GM21381 (cell line): Measurements from ENCODE around the gene PLEKHO2.
A peak's percentile ranks its signal among the peaks of the same experiment; 100 is the strongest.

ENCODE experiments used
- ATAC-seq: cut with Tn5 transposase; IDR thresholded peaks from one replicate; pipeline ENCODE4 v1.9.1; 2021; ENCODE audit warnings: mild to moderate bottlenecking, moderate library complexity; ENCODE audit not compliant: unreplicated experiment

Gene PLEKHO2

DNA sequence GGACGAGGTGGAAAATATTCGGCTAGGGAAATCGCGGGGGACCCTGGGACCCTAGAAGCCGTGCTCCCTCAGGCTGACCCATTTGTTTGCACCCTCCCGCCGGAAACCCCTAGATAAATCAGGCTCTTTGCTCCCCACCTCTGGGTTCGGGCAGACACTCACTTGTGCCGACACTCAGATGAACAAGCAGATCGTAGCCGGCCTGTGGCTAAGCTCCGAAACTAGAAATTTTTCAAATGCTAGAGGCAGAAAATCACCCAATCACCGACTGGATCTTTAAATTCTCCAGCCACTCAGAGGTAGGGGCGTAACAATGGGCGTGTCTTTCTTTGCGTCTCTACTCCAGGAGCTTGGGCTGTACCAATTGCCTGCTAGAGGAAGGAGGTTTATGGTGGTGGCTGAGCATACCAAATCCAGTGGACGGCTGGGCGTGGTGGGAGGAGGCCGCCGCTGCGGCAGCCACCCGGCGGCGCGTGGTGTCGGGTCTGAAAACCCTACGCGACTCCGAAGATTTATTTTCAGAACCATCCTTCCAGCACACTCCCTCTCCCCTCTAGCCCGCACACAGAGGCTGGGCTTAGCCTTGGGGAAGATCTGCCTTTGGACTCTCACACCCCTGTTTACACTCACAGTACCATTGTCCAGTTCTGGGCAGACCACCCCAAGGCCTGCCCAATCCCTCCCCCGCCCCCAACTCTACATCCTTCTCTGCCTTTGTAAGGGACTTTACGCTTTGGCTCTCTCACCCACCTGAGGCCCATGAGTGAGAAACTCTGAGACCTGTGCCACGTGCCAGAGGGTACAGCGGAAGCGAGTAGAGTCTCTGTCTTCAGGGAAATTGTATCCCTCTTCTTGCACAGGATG lies 16.1 kb upstream of the PLEKHO2 start, which contains the start of gene PIF1:
Gene PIF1, minus strand, starts transcription at position 217 of the 864 bp plus-strand sequence. CDS start 1,312 bp downstream, outside the sequence.
- ATAC-seq = peak; percentile 83

DNA sequence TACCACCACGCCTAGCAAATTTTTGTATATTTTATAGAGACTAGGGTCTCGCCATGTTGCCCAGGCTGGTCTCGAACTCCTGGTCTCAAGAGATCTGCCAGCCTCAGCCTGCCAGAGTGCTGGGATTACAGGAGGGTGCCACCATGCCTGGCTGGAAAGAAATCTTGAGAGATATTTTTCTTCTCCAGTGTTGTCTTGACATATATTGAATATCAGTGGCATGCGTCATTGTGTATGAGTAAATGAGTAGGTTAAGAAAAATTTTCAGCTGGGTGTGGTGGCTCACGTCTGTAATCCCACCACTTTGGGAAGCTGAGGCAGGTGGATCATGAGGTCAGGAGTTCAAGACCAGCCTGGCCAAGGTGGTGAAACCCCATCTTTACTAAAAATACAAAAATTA lies 12.7 kb upstream of the PLEKHO2 start:
- ATAC-seq = no peak

DNA sequence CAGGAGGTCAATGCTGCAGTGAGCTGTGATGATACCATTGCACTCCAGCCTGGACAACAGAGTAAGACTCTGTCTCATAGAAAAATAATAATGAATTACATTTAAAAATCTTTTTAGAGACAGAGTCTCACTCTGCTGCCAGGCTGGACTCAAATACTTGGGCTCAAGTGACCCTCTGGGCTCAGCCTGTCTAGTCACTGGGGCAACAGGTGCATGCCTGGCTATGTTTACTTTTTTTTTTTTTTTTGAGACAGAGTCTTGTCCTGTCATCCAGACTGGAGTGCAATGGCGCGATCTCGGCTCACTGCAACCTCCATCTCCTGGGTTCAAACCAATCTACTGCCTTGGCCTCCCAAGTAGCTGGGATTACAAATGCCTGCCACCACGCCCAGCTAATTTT lies 8.0 kb upstream of the PLEKHO2 start:
- no peak for ATAC-seq

DNA sequence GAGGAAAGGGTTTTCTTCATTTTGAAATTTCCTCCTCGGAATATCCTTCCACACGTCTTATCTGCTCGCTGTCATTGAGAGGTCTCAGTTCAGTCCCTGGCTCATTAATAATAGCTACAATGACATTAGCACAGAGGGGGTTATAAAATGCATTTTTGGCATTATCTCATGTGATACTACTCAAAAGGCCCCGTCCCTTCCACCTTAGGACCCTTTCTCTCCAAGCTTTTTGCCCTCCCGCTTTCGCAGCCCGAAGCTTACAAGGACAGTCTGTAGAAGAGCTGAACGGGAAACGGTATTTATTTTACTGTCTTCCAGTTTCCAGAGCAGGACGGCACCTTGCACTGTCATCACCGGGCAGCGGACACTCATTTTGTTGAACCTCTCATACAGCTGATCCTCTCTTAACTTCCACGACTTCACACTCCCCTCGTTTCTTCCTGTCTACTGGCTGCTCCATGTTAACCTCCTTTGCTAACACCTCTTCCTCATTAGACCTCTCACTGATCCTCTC lies 5.6 kb upstream of the PLEKHO2 start:
- ATAC-seq = no peak

DNA sequence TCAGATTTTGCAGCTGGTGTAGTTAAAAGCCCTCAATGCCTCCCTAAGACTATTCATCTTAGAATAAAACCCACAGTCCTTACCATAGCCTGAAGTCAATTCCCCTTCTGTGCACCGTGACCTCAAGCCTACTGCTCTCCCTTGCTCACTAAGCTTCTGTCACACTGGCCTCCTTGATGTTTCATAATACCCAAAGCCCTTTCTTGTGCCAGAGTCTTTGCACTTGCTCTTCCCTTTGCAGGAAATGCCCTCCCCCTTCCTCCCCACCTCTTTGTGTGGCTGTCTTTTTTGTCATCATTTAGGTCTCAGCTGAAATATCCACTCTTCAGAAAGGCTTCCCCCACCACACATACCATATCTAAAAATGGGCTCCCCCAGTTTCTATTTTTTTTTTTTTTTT lies 4.2 kb upstream of the PLEKHO2 start:
- no peak for ATAC-seq

DNA sequence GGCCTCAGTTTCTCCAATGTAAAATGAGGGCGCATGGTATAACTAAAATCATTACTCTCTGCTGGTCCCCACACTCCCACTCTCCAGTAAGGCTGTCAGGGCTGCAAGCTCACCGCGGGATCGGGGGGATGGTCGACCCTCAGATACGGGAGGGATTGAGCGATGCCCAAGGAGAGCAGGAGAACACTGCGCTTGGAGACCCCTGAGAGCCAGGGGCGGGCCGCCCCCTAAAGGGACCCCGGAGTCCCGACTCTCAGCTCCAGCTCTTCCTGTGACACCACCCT lies 713 bp upstream of the PLEKHO2 start:
- no peak for ATAC-seq

DNA sequence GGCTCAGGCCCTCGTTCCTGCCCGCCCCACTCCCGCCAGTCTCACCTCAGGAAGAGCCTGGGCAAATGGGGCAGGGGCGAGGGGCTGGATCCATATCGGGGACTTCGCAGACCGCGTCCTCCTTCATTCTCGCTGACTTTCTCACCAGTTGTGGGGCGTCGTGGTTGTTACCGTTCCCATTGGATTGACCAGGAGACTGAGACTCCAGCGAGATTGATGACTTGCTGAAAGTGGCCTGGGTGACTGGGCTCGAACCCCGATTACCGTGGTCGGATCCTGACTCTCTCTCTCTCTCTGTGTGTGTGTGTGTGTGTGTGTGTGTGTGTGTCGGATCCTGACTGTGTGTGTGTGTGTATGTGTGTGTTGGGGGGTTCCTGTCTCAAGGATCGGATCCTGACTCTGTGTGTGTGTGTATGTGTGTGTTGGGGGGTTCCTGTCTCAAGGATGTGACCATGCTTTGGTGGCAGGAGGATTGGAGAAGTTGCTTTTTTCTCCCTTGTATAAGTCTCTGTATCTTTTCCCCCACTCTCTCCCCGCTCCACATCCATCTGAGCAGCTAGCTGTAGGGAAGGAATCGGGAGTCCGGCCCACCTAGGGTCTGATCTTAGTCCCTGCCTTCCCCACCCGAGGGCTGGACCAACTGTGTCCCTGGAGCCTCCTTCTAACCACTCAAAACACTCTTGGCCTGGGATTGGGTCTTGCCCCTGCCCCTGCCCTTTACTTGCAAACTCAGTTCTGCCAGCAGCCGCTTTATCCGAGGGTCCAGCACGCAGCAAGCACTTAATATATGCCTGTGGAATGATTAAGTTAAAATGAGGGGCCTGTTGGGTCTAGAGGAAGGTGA lies 603 bp downstream of the PLEKHO2 start:
- ATAC-seq = no peak

DNA sequence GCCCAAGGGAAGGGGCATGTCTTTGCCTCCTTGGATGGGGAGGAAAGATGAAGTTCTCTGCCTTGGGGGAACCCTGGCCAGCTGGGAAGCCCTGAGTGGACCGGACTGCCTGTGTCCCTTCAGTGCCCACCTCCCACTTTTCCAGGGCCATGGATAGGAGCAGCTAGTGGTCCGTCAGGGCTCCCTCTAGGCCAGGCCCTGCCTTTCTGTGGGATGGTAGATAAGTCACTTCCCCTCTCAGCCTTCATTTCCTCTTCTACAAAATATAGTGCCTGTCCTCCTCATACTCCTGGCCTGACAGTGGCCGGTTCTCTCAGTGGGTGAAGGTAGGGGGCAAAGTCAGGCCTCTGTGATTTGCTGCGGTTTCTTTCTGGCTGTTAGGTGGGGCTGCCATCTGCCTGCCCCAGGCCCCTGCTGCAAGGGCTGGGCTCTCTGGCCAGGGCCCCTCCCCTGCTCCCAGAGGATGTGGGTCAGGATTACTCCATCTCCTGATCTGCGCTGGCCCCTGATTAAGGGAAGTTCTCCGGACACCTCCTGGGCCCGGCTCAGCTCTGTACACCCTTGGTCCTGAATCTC lies 1.4 kb downstream of the PLEKHO2 start:
- ATAC-seq = no peak

DNA sequence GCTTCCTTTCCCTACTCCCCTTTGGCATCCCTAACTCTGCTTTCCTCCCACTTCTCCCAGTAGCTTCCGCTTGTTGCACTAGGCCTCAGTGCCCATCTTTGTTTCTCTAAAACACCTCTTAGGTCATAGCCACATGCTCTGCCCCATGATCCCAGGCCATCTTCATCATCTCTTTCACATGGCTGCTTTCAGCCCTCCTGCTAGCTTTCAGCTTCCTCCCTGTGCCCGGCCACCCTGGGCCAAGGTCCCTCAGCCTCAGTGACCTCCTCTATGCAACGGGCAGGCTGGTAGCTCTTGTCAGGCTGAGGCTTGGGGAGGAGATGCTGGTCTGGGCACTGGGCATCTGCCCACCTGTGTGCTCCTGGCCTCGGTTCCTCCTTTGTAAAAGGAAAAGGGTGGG lies 2.3 kb downstream of the PLEKHO2 start:
- no peak for ATAC-seq

DNA sequence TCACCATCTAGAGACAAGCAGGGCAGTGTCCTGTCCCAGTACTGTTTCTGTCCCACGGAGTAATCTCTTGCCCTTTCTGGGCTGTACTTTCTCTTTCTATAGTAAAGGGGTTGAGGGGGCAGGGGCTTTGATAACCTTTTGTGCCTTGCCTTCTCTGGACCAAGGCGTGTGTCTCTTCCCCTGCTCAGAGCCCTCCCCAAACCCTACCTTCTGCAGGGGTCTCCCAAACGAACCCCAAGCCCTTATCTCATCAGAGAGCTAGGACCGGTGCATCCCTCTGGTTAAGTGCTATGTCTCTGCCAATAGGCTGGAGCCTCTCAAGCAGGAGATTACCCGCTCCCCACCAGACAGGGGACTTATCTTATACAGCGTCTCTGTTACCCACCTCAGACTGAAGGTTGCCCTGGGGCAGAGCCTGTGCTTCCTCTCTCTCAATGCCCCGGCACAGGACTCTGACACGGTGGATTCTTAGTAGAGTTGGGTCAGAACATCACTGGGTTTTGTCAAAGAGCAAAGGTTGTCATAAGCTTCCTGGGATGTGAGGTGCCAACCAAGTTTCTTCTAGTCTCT lies 2.9 kb downstream of the PLEKHO2 start:
- ATAC-seq = no peak

DNA sequence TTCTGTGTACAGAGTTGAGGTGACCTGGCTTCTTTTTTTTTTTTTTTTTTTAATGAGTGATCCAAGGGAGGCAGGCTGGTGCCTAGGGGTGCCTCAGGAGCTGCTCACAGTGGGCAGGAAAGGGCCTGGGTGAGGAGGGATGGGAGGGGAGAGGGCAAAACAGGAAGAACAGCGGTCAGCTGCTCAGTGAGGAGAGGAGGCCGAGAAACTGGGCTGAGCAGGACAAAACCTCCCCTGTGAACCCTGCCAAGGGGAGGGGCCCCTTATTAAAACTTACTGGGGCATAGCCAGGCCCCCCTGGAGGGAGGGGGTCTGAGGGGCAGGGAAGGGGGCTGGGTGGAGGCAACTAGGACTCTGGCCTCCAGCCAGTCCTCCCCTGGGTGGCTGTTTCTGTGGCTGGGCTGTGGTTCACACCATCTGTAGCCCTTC lies 3.5 kb downstream of the PLEKHO2 start:
- ATAC-seq = no peak

DNA sequence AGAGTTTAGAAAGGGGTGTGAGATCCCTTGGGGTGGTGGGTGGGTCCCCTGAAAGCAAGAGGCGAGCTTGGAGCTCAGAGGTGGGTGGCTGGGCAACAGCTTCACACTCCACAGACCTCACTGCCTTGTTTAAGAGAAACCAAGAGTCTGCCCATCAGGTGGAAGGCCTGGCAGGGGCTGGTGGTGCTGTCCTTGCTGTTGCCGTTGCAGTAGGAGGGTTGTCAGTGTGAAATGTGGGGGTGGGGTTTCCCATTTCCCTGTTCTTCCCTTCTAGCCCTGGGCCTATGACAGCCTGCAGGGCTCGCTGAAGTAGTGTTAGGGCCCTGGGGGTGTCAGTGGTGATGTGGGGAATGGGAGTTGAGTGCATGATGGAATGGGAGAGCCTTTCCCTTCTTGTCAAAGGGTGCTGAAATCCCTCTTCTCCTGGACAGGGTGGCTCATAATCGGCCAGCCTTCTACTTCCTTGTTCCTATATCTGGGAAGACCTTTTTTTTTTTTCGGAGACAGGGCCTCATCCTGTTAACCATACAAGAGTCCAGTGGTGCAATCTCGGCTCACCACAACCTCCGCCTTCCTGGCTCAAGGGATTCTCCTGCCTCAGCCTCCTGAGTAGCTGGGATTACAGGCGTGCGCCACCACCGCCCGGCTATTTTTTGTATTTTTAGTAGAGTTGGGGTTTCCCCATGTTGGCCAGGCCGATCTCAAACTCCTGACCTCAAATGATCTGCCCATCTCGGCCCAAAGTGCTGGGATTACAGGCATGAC lies 4.3 kb downstream of the PLEKHO2 start:
- no peak for ATAC-seq

DNA sequence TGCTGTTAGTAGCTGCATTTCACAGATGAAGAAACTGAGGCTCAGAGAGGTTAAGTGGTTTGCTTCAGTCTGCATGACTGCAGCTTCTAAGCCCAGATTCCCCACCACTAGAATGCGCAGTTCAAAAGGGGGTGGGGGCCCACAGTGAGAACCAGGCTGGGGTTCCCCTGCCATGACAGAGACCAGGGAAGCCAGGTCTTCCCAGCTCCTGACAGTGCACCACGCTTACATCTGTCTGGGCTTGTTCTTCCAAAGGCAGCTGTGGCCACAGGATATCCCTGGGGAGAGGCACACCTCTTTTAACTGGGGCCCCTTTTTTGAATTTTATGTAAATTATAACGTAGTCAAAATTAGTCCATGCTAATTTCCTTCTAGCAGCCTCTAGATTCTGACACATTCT lies 5.3 kb downstream of the PLEKHO2 start:
- no peak for ATAC-seq

DNA sequence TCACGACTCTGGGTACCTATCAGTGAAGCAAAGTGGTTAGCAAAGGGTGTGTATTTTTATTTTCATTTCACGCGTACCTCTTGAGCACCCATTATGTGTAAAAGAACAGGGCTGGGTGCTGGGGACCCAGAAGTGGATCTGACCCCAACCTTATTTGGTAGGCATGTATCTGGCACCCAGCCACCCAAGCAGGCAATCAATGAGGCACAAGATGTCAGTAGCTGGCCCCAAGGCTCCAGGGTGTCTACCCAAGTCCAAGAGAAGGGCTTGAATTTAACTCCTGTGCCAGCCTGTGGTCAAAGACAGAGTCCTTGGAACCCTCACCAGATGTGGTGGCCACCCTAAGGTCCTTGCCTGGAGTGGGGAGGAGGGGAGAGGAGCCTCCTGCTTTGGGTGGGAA lies 5.7 kb downstream of the PLEKHO2 start:
- ATAC-seq = no peak

DNA sequence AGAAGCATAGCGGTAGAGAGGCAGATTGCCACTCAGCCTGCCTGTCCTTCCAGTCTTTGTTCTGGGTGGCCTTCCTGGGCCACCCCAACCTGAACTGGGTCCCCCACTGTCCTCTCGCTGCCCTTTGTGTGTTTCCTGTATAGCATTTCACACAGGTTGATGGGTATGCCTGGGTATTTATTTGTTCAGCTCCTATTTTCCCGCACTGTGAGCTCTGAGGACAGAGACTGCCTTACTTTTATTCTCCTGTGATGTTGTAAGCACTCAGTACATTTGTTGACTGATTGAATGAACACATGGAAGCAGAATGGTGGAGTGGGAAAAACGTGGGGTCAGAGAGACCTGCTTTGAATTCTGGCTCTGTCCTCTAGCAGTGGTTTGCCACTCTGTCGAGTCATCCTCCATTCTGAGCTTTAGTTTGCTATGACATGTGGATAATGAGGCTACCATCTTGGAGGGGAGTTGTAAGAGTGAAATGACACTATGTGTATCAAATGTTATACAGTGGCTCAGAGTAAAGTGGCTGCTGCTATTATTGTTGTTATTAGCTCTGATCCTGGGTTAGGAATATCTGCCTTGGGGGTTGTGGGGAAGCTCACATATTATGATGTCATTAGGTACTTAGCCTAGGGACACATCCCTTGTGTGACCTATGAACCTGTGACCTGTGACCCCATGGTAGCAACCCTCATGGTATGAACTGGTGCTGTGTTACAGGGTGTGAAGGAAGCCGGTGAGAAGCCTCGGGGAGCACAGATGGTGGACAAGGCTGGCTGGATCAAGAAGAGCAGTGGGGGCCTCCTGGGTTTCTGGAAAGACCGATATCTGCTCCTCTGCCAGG lies 6.4 kb downstream of the PLEKHO2 start:
- ATAC-seq = no peak

DNA sequence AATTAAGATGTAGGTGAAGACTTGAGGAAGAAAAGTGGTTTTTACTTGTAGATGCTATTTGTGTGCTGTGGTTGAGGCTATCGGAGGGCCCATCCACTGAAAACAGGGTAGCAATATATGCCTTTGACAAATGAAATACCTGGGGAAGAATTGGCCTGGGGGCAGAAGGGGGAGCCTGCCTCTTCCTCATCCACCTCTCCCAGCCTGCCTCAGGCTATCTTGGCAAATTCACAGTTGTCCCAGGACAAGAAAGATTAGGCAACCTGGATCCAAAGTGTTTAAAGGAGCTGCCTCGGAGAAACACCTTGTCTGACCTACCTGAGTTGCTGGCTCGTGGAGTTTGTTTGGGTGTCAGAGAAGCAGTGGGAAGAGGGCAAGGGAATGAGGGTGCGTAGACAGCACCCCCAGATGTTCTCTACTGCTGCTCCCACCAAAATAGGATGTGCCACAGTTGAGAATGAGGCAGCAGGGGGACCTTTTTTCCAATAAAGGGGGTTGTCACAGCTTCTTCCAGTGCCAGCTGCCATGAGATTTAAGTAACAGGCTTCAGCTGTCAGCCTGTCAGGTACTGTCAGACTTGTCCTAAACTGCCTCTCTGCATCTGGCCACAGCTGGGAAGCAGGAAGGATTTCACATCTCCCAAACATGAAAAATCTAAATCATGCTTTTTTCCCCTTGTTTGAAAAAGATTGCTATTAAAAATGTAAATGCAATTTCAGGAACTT lies 9.2 kb downstream of the PLEKHO2 start:
- ATAC-seq = no peak

DNA sequence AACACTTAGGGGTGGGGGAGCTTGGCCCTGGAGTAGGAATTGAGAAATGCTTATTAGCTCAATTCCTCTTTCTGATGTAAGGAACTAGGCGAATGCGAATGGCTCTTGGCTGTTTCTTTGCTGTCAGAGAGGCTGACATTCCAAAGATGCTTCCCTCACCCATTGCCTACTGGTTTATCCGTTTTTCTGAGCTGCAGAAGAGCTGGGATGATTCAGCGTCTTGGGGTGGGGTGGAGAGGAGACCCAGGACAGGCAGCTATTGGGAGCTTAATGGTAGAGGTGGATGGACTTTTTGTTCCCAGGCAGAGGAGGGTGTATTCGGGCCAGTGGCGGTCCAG lies 9.8 kb downstream of the PLEKHO2 start:
- no peak for ATAC-seq

DNA sequence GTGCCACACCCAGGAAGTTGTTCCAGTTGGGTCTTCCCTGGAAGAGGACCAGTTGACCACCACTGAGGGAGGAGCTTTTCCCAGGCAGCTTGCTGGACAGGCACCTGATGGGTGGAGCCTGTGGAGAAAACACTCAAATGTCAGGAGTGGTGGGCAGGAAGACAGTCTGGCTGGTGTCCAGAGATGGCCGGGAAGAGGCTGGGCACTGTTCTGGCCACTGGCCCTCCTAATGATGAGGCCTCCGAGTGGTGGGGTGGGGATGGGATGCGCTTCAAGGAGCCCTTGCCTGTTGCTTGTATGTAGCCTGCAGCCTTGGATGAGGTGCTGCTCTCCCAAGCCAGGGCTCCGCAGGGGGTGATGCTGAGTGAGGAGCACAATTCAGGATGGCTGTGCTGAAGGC lies 12.3 kb downstream of the PLEKHO2 start:
- no peak for ATAC-seq

DNA sequence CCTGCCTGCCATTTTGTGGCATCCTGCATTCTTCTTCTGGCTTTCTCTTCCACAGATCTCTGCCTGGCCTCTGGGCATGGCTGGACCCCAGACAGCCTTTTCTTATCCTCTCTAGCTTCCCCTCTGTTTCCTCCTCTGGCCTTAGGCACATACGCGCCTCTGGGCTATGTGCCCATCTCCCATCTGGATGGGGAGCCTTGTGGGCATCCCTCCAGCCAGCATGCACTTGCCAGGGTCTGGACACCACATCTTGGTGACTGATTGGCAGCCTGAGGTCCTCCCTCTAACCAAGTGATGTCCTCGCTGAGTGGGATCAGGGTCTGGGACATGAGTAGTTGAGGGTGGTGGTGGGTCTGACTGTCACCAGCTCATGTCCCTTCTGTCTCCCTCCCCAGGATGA lies 12.8 kb downstream of the PLEKHO2 start:
- ATAC-seq = no peak
